ENCODE data around the gene COLQ. TPM values are rescaled to one million over a fixed set of nuclear protein-coding genes. Genes with fewer than 3 reads are reported as not detected.

The COLQ gene
- total RNA-seq, 1 experiment from 2014 or later = 0.64 TPM

GRCh38 chr3:15455756-15456155, 65.8 kb downstream of the COLQ start:
- no TSS peak for BruUV-seq (replicated peaks)
- Histone ChIP-seq H3K9me3 (ENCODE audit: control insufficient read depth, insufficient read depth, low read depth, low read length) (no peaks in the 10 kb centered on the region), H3K27ac (ENCODE audit: low read length) (no peak overlapping the region), H3K4me1 (ENCODE audit: control insufficient read depth, insufficient read depth, low read length) (no peaks in the 10 kb centered on the region), H3K4me3 (ENCODE audit: low read depth in 2 of 2, low read length in 2 of 2) (no peak overlapping the region), H3K27me3 (ENCODE audit: control insufficient read depth, insufficient read depth, low read length) (no peaks in the 10 kb centered on the region), H3K36me3 (ENCODE audit: control insufficient read depth, insufficient read depth, low read length) (no peaks in the 10 kb centered on the region)
- POLR2A ChIA-PET = no interaction called here
- ATAC-seq = no peak
- TF ChIP-seq POLR2AphosphoS5 (IDR thresholded peaks at IDR 0.05; ENCODE audit: low read depth, low read length) = no peak
- TF ChIP-seq CTCF (IDR thresholded peaks at IDR 0.05) = no peak
- TF ChIP-seq, protein P1, sequence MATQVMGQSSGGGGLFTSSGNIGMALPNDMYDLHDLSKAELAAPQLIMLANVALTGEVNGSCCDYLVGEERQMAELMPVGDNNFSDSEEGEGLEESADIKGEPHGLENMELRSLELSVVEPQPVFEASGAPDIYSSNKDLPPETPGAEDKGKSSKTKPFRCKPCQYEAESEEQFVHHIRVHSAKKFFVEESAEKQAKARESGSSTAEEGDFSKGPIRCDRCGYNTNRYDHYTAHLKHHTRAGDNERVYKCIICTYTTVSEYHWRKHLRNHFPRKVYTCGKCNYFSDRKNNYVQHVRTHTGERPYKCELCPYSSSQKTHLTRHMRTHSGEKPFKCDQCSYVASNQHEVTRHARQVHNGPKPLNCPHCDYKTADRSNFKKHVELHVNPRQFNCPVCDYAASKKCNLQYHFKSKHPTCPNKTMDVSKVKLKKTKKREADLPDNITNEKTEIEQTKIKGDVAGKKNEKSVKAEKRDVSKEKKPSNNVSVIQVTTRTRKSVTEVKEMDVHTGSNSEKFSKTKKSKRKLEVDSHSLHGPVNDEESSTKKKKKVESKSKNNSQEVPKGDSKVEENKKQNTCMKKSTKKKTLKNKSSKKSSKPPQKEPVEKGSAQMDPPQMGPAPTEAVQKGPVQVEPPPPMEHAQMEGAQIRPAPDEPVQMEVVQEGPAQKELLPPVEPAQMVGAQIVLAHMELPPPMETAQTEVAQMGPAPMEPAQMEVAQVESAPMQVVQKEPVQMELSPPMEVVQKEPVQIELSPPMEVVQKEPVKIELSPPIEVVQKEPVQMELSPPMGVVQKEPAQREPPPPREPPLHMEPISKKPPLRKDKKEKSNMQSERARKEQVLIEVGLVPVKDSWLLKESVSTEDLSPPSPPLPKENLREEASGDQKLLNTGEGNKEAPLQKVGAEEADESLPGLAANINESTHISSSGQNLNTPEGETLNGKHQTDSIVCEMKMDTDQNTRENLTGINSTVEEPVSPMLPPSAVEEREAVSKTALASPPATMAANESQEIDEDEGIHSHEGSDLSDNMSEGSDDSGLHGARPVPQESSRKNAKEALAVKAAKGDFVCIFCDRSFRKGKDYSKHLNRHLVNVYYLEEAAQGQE (IDR thresholded peaks at IDR 0.05; ENCODE audit: insufficient read depth in 1 of 2, low read depth in 2 of 2, low read length in 1 of 2) = no peak
- no peak for TF ChIP-seq TCF7L2 (IDR thresholded peaks at IDR 0.05; ENCODE audit: low read depth, low read length)
- no peak for TF ChIP-seq SIN3A (IDR thresholded peaks at IDR 0.05; ENCODE audit: borderline replicate concordance, insufficient read depth, low read depth, low read length)
- no peak for DNase-seq (ENCODE audit: low read depth, low spot score)
- CTCF ChIA-PET = no interaction called here
- in situ Hi-C loops (cut with HindIII; ENCODE audit: low pct_unique_long_range_greater_than_20kb, low sequenced_read_pairs) (no loop called here), intact Hi-C loops (cut with micrococcal nuclease; ENCODE audit: unreplicated experiment) (no loop called here)

- BruUV-seq (replicated peaks) = no TSS peak
- H3K4me3 ChIP-seq (ENCODE audit: low read depth in 2 of 2, low read length in 2 of 2) = no peak overlapping the region
- in situ Hi-C loops (cut with HindIII; ENCODE audit: low pct_unique_long_range_greater_than_20kb, low sequenced_read_pairs) = no loop called here
- H3K36me3 ChIP-seq (ENCODE audit: control insufficient read depth, insufficient read depth, low read length) = no peaks in the 10 kb centered on the region
- TF ChIP-seq SIN3A (IDR thresholded peaks at IDR 0.05; ENCODE audit: borderline replicate concordance, insufficient read depth, low read depth, low read length) = no peak
- TF ChIP-seq CTCF (IDR thresholded peaks at IDR 0.05) = no peak
- TF ChIP-seq, protein P1 (IDR thresholded peaks at IDR 0.05; ENCODE audit: insufficient read depth in 1 of 2, low read depth in 2 of 2, low read length in 1 of 2) = no peak
- no peak for TF ChIP-seq POLR2AphosphoS5 (IDR thresholded peaks at IDR 0.05; ENCODE audit: low read depth, low read length)
- no peak for TF ChIP-seq TCF7L2 (IDR thresholded peaks at IDR 0.05; ENCODE audit: low read depth, low read length)
- H3K27ac ChIP-seq (ENCODE audit: low read length) = no peak overlapping the region
- ChIA-PET CTCF (no interaction called here), POLR2A (interaction anchor here (0.5 kb wide), 1 partner anchor 12 kb away, joined by 3 read pairs; no protein-coding TSS in a partner anchor)
- H3K4me1 ChIP-seq (ENCODE audit: control insufficient read depth, insufficient read depth, low read length) = no peaks in the 10 kb centered on the region
- H3K27me3 ChIP-seq (ENCODE audit: control insufficient read depth, insufficient read depth, low read length) = no peaks in the 10 kb centered on the region
- H3K9me3 ChIP-seq (ENCODE audit: control insufficient read depth, insufficient read depth, low read depth, low read length) = no peaks in the 10 kb centered on the region
- intact Hi-C loops (cut with micrococcal nuclease; ENCODE audit: unreplicated experiment) = no loop called here
- ATAC-seq = no peak
- DNase-seq (ENCODE audit: low read depth, low spot score) = no peak
Observed at GRCh38 chr3:15454965-15455364, 66.5 kb downstream of the COLQ start.
